Tibial nerve (tissue), 4 donors: ENCODE measurements around the gene ICE1. TPM values are rescaled to one million over a fixed set of nuclear protein-coding genes. Genes with fewer than 3 reads are reported as not detected.

ENCODE experiments used
- DNase-seq, 2 donors: peaks; one replicate each; pipeline ENCODE4 v3.0.0-alpha.2; 2019; ENCODE audit warnings: low spot score in 2 of 2
- H3K27ac ChIP-seq, 4 donors: fragments of 200-600 bp; sonication (generic) in 3 of 4; one replicate each; pipeline ENCODE4 v1.5.1; 2017 to 2019; ENCODE audit warnings: mild to moderate bottlenecking in 1 of 4
- H3K27me3 ChIP-seq, 2 donors: fragments of 200-600 bp; sonication (generic) in 1 of 2; one replicate each; pipeline versions ENCODE4 v1.5.1 to v1.6.0; 2017 to 2019
- H3K36me3 ChIP-seq, 3 donors: fragments of 200-600 bp; sonication (generic); one replicate each; pipeline ENCODE4 v1.5.1; 2018 to 2019
- H3K4me1 ChIP-seq, 4 donors: fragments of 200-600 bp; sonication (generic) in 3 of 4; one replicate each; pipeline ENCODE4 v1.5.1; 2017 to 2019
- H3K4me3 ChIP-seq, 4 donors: fragments of 200-600 bp; sonication (generic) in 3 of 4; one replicate each; pipeline ENCODE4 v1.5.1; 2017 to 2019; ENCODE audit warnings: mild to moderate bottlenecking in 1 of 4, moderate library complexity in 1 of 4
- H3K9me3 ChIP-seq, 4 donors: fragments of 200-600 bp; sonication (generic) in 3 of 4; one replicate each; pipeline ENCODE4 v1.5.1; 2017 to 2019
- CTCF ChIP-seq, 5 experiments: fragments of 200-600 bp in 3 of 5; fragments of 450-650 bp in 2 of 5; sonication (generic) in 3 of 5; IDR thresholded peaks; one replicate each; pipeline ENCODE4 v1.5.1; 2016 to 2019; ENCODE audit warnings: antibody characterized with exemption in 5 of 5, mild to moderate bottlenecking in 3 of 5, moderate library complexity in 2 of 5
- EP300 ChIP-seq, 2 donors: sonication (generic); formaldehyde crosslinking; IDR thresholded peaks; one replicate each; pipeline ENCODE4 v1.6.1; 2017; ENCODE audit warnings: antibody characterized with exemption in 2 of 2, mild to moderate bottlenecking in 1 of 2
- POLR2A ChIP-seq, 2 donors: fragments of 450-650 bp; IDR thresholded peaks; one replicate each; pipeline ENCODE4 v1.6.1; 2017; ENCODE audit warnings: antibody characterized with exemption in 2 of 2, mild to moderate bottlenecking in 2 of 2, moderate library complexity in 2 of 2
- WGBS, 2 donors: methylation state at CpG; one replicate each; pipeline ENCODE4 v1.1.5; 2018; 5-methylcytosine and 5-hydroxymethylcytosine counted together
- total RNA-seq, 4 donors: library from RNA; depleted of rRNA; stranded (reverse); fragments of >200 nt; gene quantifications; one replicate each; pipeline ENCODE4 v1.1.0, GENCODE V29; 2016

The ICE1 gene
- total RNA-seq, 4 donors from 2014 or later = 30.9 to 37.5 (median 33.7) TPM

DNA sequence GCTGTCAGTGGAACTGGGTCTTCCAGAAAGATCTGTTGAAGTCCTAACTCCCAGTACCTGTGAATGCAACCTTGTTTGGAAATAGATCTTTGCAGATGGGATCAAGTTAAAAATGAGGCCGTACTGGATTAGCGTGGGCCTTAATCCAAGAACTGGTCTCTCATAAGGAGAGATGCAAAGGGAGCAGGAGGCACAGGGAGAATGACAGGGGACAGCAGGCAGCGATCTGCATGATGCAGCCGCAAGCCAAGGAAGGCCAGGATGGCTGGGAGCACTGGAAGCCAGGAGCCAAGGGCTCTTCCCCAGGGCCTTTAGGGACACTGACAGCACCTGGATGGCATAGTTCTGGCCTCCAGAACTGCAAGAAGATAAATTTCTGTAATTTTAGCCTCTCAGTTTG is 114.4 kb downstream of the ICE1 start:
- H3K4me1 ChIP-seq = no peaks in the 10 kb centered on the region
- no peaks in the 10 kb centered on the region for H3K36me3 ChIP-seq
- H3K4me3 ChIP-seq = no peak overlapping the region
- no peak overlapping the region for H3K27ac ChIP-seq
- DNase-seq = no peak
- no peaks in the 10 kb centered on the region for H3K9me3 ChIP-seq
- no peak for TF ChIP-seq EP300 (IDR thresholded peaks at IDR 0.05)
- TF ChIP-seq CTCF (IDR thresholded peaks at IDR 0.05) = no peak
- TF ChIP-seq POLR2A (IDR thresholded peaks at IDR 0.05) = no peak
- H3K27me3 ChIP-seq = no peaks in the 10 kb centered on the region
- WGBS, 2 donors = 86 to 87% methylated on average over 4 of the region's 4 CpGs

GRCh38 chr5:5537426-5537825 is 114.9 kb downstream of the ICE1 start:
- 81 to 84% methylated on average over 8 of the region's 8 CpGs for WGBS, 2 donors
- Histone ChIP-seq H3K36me3 (no peaks in the 10 kb centered on the region), H3K4me3 (no peak overlapping the region), H3K4me1 (no peaks in the 10 kb centered on the region), H3K27me3 (no peaks in the 10 kb centered on the region), H3K9me3 (no peaks in the 10 kb centered on the region), H3K27ac (no peak overlapping the region)
- TF ChIP-seq EP300 (IDR thresholded peaks at IDR 0.05) = no peak
- no peak for TF ChIP-seq POLR2A (IDR thresholded peaks at IDR 0.05)
- no peak for TF ChIP-seq CTCF (IDR thresholded peaks at IDR 0.05)
- no peak for DNase-seq

- no peak for TF ChIP-seq CTCF (IDR thresholded peaks at IDR 0.05)
- TF ChIP-seq POLR2A (IDR thresholded peaks at IDR 0.05) = no peak
- no peak for TF ChIP-seq EP300 (IDR thresholded peaks at IDR 0.05)
- no peaks in the 10 kb centered on the region for H3K36me3 ChIP-seq
- H3K4me3 ChIP-seq = no peak overlapping the region
- DNase-seq = no peak
- H3K4me1 ChIP-seq = no peaks in the 10 kb centered on the region
- H3K27ac ChIP-seq = no peak overlapping the region
- H3K9me3 ChIP-seq = no peaks in the 10 kb centered on the region
- H3K27me3 ChIP-seq = no peaks in the 10 kb centered on the region
- whole genome bisulfite sequencing, 2 donors = 51 to 58% methylated on average over 3 of the region's 3 CpGs
Observed at GRCh38 chr5:5539590-5539989, 117.1 kb downstream of the ICE1 start.
